NCI-H446 treated with DMSO at 0.1 percent for 48 hours (cell line): Measurements from ENCODE around the gene HAUS7.

Source experiments
- DNase-seq: peaks from one replicate; lab custom pipeline; 2025; lab: John Stamatoyannopoulos, UW

HAUS7 gene

DNA sequence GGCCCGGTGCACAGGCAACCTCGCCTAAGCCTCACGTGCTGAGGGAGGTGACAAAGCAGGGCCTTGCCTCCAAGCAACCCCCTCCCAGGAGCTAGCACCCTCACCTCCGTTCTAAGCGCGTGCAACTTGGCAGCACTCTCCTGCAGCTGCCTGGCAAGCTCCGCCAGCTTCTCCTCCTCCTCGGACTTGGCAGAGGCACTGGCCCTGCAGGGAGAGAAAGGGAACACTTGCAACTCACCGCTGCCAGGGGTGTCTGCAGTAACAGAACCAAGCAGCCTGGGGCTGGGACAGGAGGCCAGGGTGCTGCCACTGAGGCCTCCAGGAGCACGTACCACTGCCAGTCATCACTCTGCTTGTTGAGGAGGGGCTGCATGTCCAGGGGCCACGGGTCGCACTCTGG, 14.2 kb downstream of the HAUS7 start:
- peak; percentile 24 for DNase-seq

- DNase-seq, result no peak
Measured at GRCh38 chrX:153455571-153455970, 14.8 kb downstream of the HAUS7 start.

- no peak for DNase-seq
Measured at GRCh38 chrX:153454901-153455550, 15.3 kb downstream of the HAUS7 start.

DNA sequence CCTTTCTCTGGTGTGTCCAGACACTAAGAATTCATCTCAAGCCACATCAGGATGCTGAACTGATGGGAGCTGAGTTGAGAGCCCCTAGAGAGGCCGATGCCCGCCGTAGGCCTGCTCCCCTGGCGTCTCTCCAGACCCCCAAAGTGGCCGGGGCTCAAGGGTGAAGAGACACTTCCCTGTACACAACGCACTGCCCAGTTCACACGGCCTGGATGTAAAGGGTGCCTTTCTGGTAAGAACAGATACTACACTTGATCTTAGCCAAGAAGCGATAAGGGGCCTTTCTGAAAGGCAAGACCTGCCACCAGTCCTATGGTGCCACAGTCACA, 19.5 kb downstream of the HAUS7 start:
- no peak for DNase-seq

DNA sequence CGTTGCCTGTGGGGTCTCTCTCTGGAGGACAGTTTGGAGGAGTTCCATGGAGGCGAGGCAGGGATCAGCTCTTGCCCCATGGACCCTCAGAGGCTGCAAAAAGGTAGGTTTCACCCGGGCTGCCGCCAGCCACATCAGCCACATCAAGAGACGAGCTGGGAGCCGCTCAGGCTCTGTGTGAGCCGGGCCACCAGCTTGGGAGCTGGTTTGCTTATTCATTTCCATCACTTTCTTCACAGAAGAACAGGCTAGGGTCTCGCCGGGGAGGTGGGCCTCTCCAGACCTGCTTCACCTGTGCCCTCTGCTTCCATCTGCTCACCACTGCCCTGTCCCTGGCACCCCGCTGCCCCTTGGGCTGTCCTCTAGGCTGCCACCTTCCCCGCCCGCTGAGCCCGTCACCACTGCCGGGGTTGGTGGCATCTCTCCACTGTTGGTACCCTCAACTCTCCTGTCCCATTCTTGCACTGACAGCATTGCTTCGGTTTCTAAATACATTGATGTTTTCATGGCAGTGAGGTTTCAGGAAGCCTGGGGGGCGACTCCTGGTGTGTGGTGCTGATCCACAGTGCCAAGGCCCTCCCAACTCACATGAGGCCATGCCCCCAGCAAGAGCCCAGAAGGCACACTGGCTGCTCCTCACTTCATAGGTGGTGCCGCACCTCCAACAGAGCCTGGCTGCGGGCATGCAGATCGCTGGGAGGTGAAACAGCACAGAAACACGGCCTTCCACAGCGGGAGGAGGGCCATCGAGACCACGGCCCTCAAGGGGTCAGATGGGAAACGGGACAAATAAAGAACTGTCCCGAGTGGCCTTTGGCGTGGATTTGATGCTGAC, 20.0 kb downstream of the HAUS7 start:
- DNase-seq, result no peak

GRCh38 chrX:153449368-153450113, 20.8 kb downstream of the HAUS7 start:
- DNase-seq, result no peak

- no peak for DNase-seq
Measured at GRCh38 chrX:153448556-153449367, 21.6 kb downstream of the HAUS7 start.

GRCh38 chrX:153447581-153447960, 22.8 kb downstream of the HAUS7 start:
- no peak for DNase-seq

- DNase-seq, result no peak
Measured at GRCh38 chrX:153446950-153447580, 23.3 kb downstream of the HAUS7 start.

DNA sequence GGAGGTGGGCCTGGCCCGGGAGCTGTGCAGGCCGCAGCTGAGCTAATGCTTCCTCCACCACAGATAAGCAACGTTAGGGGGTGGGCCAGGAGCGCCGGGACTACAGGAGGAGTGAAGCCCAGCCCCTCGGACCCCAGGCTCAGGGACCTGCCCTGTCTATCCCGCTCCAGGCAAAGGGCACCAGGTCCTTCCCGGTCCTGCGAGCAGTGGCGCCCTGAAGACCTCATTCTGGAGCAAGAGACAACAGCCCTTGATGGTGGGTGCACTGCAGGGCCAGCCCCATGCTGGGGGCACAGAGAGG, 23.8 kb downstream of the HAUS7 start:
- DNase-seq, result no peak

DNA sequence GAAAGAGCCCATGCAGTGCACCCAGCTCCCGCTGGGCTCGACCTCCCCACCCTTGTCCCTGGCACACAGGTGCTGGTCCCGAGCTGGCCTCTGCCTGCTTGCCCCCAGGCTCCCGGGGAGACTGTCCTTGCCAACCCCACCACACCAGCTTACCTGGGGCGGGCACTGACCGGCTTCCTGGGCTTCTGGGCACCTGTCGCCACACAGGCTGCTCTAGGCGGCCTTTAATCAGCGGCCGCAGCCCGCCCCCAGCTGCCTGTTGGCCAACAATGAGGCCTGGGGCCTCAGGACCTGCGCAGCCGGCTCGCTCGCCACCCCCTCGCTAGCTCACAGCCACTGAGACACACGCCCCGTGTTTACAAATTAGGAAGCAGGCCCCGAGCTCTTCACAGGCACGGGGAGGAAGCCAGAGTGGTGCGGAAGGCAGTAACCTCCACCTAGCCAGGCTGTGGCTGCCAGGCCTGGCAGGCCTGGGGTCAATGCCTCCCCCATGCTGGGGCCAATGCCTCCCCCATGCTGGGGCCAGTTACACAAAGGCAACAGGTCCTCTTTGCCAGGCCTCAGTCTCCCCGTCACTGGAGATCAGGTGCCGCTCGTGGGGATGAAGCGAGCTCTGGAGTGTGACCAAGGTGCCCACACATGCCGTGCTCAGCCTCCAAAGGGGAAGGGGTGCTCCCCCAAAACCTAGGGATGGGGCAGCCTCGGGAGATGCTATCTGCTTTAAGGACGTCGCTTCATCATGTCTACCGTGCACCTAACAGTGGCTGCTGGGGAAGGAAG, 24.3 kb downstream of the HAUS7 start, which contains the start of gene TREX2:
Gene TREX2 (minus strand): TSS at position 201 of the 780 bp plus-strand sequence. CDS start 626 bp downstream, outside the sequence.
- DNase-seq, result no peak

GRCh38 chrX:153445106-153445855, 25.1 kb downstream of the HAUS7 start:
- no peak for DNase-seq

GRCh38 chrX:153444333-153445011, 25.9 kb downstream of the HAUS7 start:
- no peak for DNase-seq

GRCh38 chrX:153443476-153444332, 26.7 kb downstream of the HAUS7 start:
- no peak for DNase-seq

GRCh38 chrX:153442463-153442862, 27.9 kb downstream of the HAUS7 start:
- DNase-seq, result no peak

DNA sequence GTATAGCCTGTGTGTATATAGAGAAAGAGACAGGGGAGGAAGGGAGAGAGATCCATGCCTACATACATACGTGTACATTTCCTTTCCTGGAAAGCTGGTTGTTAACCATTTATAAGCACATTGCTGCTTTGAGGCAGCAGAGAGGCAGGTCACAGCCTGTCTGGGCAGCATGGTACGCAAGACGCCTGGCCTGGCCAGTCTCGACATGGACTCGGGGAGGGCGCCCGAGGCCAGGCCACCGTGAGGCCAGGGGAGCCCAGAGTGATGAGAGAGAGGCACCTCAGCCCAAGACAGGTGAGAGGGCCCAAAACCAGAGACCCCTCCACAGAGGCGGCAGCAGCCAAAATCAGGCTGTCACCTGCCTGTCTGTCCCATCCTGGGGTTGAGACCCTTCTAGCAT, 28.4 kb downstream of the HAUS7 start:
- DNase-seq, result no peak

DNA sequence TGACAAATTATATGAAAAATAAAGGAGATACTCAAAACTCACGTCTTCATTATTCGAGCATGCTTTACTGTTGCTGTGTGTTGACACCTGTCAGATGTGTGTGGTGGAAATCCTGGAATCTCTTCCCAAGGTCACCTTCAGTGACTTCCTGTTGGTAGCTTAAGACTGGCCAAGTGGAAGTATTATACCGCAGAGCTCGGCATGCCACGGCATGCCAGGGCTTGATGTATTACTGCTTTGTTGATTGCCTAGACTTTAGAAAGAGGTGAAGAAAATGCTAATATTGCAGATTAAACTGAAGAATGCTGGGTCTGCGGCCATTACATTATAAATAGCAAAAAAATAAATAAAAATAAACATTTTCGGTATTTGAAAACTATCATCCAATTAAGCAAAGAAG, 29.1 kb downstream of the HAUS7 start:
- no peak for DNase-seq

DNA sequence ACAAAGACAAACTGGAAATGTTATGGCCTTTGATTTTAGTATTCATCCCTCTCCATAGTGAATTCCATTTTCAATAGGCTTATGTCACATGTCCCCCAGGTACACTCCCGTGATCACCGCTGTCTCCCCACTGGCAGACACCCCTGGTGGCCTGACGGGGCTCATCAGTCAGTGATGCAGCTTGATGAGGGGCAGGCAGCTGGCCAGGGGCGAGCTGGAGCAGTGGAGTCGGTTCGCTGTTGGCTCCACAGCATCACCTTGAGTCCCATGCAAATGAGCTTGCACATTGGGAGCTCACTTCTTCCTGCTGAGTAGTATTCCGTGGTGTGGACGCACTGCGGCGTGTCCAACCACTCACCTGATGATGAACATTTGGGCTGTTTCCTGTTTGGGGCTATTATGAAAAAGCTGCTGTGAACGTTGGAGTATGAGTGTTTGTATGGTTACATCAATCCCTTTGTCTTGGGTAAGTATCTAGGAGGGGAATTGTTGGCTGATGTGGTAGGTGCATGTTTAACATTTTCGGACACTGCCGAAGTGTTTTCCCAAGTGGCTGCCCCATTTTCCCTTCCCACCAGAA, 29.7 kb downstream of the HAUS7 start:
- no peak for DNase-seq
